Common myeloid progenitor, CD34-positive (primary cell): ENCODE measurements around the gene USF1.

Source experiments
- CTCF ChIA-PET: fragments of 350-600 bp; sonication (Branson Sonifier 250); formaldehyde crosslinking; loops from one replicate; lab custom pipeline; 2021; ENCODE audit warnings: antibody characterized with exemption; lab: Charles Lee
- POLR2A ChIA-PET: fragments of 350-600 bp; sonication (Branson Sonifier 250); formaldehyde crosslinking; loops from one replicate; lab custom pipeline; 2021; ENCODE audit warnings: antibody characterized with exemption; lab: Charles Lee
- DNase-seq, 3 donors: peaks; one replicate each; pipeline versions ENCODE4 v3.0.0 to v3.0.0-alpha.2; 2013
- H3K27ac ChIP-seq, 2 experiments: 1 replicate in 1 of 2; 2 replicates in 1 of 2; pipeline ENCODE4 v1.7.0; 2013; ENCODE audit warnings: inconsistent platforms in 2 of 2, low read length in 2 of 2, mild to moderate bottlenecking in 2 of 2, low read depth in 1 of 2, moderate library complexity in 1 of 2; ENCODE audit not compliant: severe bottlenecking in 2 of 2, insufficient read depth in 1 of 2, poor library complexity in 1 of 2
- H3K27me3 ChIP-seq, 5 experiments: replicated peaks in 2 of 5; 1 replicate in 3 of 5; 2 replicates in 2 of 5; pipeline versions ENCODE4 v1.6.1 to v1.7.0; 2013; ENCODE audit warnings: low read length in 4 of 5, mild to moderate bottlenecking in 2 of 5, moderate library complexity in 2 of 5, inconsistent platforms in 1 of 5; ENCODE audit not compliant: insufficient read depth in 5 of 5, control insufficient read depth in 4 of 5
- H3K36me3 ChIP-seq, 4 experiments: 1 replicate in 2 of 4; 2 replicates in 2 of 4; pipeline versions ENCODE4 v1.6.1 to v1.7.0; 2013; ENCODE audit warnings: low read length in 3 of 4, control low read depth in 1 of 4, mild to moderate bottlenecking in 1 of 4; ENCODE audit not compliant: control insufficient read depth in 4 of 4, insufficient read depth in 4 of 4
- H3K4me1 ChIP-seq, 4 experiments: 1 replicate in 3 of 4; 2 replicates in 1 of 4; pipeline versions ENCODE4 v1.6.1 to v1.7.1; 2013; ENCODE audit warnings: low read length in 3 of 4, mild to moderate bottlenecking in 3 of 4, control low read depth in 1 of 4, inconsistent platforms in 1 of 4, moderate library complexity in 1 of 4; ENCODE audit not compliant: control insufficient read depth in 4 of 4, insufficient read depth in 4 of 4; ENCODE audit errors: control extremely low read depth in 1 of 4
- H3K4me3 ChIP-seq, 7 experiments: 1 replicate in 4 of 7; 2 replicates in 3 of 7; pipeline versions ENCODE4 v1.5.1 to v1.7.0; 2013; ENCODE audit warnings: mild to moderate bottlenecking in 7 of 7, low read length in 6 of 7, moderate library complexity in 6 of 7, inconsistent platforms in 2 of 7, low read depth in 2 of 7, control low read depth in 1 of 7; ENCODE audit not compliant: insufficient read depth in 4 of 7, control insufficient read depth in 1 of 7; ENCODE audit errors: extremely low read depth in 1 of 7
- H3K9me3 ChIP-seq, 5 experiments: 1 replicate in 4 of 5; 2 replicates in 1 of 5; pipeline versions ENCODE4 v1.6.1 to v1.7.1; 2013; ENCODE audit warnings: low read length in 4 of 5, mild to moderate bottlenecking in 2 of 5, inconsistent platforms in 1 of 5, low read depth in 1 of 5, moderate library complexity in 1 of 5; ENCODE audit not compliant: control insufficient read depth in 4 of 5, insufficient read depth in 2 of 5; ENCODE audit errors: control extremely low read depth in 1 of 5
- whole genome bisulfite sequencing: methylation state at CpG from one replicate; pipeline ENCODE4 v1.1.5; 2013; ENCODE audit not compliant: insufficient coverage; 5-methylcytosine and 5-hydroxymethylcytosine counted together

USF1 gene

DNA sequence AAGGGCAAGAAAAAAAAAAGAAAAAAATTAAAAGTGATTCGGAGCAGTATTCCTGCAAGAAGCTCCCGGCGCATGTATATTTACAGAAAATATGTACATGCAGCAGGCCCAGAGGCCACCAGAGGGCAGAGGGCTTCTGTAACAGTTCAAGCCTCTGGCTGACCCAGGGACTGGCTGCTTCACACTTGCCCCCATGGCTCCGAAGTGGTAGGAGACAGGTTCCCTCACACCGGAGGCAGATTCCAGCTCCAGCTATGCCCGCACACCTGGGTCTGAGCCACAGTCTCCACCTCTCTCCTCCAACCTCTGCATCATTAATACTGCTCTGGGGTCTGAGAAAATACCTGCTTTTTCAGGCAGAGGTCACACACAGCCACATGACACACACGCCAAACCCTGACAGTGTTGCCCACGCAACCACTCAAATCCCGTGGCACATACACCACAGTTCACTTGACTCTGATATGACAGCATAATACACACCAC lies 26.2 kb upstream of the USF1 start:
- H3K36me3 ChIP-seq, result peaks cover 0 to 4% (median under 1%) of the 10 kb centered on the region in 4 experiments
- no peak overlapping the region for H3K27ac ChIP-seq
- CTCF ChIA-PET, result interaction anchor here (1.0 to 20.2 kb wide), 16 partner anchors 11 to 85 kb away, joined by 3 to 297 read pairs (median 7); partner anchors contain the start of genes DEDD, KLHDC9, NECTIN4 and TSTD1
- no peaks in the 10 kb centered on the region for H3K9me3 ChIP-seq
- POLR2A ChIA-PET, result interaction anchor here (0.6 to 4.4 kb wide), 4 partner anchors 25 to 127 kb away, joined by 3 to 53 read pairs (median 8); partner anchors contain the start of genes ADAMTS4, KLHDC9 and USF1
- H3K4me1 ChIP-seq, result peaks cover 12 to 67% (median 50%) of the 10 kb centered on the region in 4 experiments
- peak; percentile 71 to 75 (median 74) for DNase-seq
- H3K4me3 ChIP-seq, result no peak overlapping the region
- no peaks in the 10 kb centered on the region for H3K27me3 ChIP-seq
- WGBS, result 45% methylated on average over 9 of the region's 9 CpGs

DNA sequence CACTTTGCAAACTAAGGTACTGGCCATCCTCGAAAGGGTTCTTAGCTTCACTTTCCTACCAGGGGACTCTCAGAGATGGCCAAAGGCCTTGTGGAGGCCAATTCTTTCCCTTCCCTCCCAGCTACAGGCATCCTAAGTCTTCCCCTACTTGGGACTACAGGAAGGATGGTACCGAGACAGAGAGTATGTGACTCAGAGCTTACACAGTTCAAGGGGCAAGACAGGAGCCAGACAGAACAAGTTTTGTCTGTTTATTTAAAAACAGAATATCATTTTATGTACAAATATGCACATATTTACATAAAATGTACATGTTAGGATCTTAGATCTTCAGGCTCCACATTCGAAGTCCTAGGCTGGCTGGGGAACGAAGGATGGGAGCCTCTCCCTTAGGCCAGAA lies 25.0 kb upstream of the USF1 start:
- no peaks in the 10 kb centered on the region for H3K27me3 ChIP-seq
- DNase-seq, result no peak
- 100% methylated on average over 1 of the region's 4 CpGs for WGBS
- peak overlapping the region in 1 of 2 experiments; percentile 90 for H3K27ac ChIP-seq
- ChIA-PET CTCF (interaction anchor here (0.7 to 20.2 kb wide), 17 partner anchors 10 to 235 kb away, joined by 3 to 297 read pairs (median 4); partner anchors contain the start of genes DEDD, KLHDC9, TSTD1 and UFC1), POLR2A (interaction anchor here (1.0 to 4.4 kb wide), 3 partner anchors 25 to 41 kb away, joined by 3 to 53 read pairs (median 30); partner anchors contain the start of genes KLHDC9 and USF1)
- H3K4me1 ChIP-seq, result peaks cover 15 to 74% (median 56%) of the 10 kb centered on the region in 4 experiments
- peaks cover 2 to 8% (median 5%) of the 10 kb centered on the region in 4 experiments for H3K36me3 ChIP-seq
- H3K4me3 ChIP-seq, result no peak overlapping the region
- no peaks in the 10 kb centered on the region for H3K9me3 ChIP-seq

DNA sequence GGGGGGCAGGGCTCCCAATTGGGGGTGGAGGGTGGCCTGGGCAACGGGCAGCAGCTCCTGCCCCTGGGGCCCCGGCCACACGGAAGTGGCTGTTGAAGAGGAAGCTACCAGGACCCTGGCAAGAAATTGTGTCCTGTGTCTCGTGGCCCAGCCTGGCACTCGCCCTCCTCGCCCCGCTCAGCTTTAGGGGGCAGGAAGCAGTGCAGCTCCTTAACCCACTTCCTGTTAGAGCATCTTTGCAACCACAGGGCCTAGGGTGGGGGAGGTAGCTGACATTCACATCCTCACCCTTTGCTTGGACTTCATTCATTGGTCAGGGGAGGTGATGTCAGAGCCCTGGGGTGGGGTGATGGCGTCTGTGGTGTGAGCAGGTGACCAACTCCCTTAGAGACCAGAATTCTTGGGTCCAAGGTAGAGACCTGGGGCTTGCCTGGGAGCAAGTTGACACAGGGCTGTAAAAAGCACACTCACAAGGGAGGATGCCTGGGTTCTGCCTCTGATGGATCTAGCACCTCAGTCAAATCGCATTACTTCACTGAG lies 24.0 kb upstream of the USF1 start, which contains the start of gene ARHGAP30:
Gene ARHGAP30 (minus strand): TSS at position 161 of the 540 bp plus-strand sequence. CDS start 267 bp downstream, outside the sequence.
- Histone ChIP-seq H3K36me3 (peaks cover 4 to 11% (median 5%) of the 10 kb centered on the region in 4 experiments), H3K27ac (peak within 1 kb of the TSS; percentile 72 to 90), H3K9me3 (no peaks in the 10 kb centered on the region), H3K4me1 (peaks cover 15 to 74% (median 56%) of the 10 kb centered on the region in 4 experiments), H3K4me3 (peak within 1 kb of the TSS; percentile 32 to 94 (median 81)), H3K27me3 (no peaks in the 10 kb centered on the region)
- CTCF ChIA-PET, result interaction anchor here (1.0 to 20.2 kb wide), 12 partner anchors 9 to 107 kb away, joined by 3 to 297 read pairs (median 11); partner anchors contain the start of genes DEDD, F11R, KLHDC9 and TSTD1
- DNase-seq, result peak; percentile 84 to 97 (median 95)
- 9% methylated on average over 9 of the region's 9 CpGs for WGBS
- POLR2A ChIA-PET, result interaction anchor here (0.8 to 4.4 kb wide), 4 partner anchors 24 to 56 kb away, joined by 3 to 53 read pairs (median 18); partner anchors contain the start of genes KLHDC9 and USF1

DNA sequence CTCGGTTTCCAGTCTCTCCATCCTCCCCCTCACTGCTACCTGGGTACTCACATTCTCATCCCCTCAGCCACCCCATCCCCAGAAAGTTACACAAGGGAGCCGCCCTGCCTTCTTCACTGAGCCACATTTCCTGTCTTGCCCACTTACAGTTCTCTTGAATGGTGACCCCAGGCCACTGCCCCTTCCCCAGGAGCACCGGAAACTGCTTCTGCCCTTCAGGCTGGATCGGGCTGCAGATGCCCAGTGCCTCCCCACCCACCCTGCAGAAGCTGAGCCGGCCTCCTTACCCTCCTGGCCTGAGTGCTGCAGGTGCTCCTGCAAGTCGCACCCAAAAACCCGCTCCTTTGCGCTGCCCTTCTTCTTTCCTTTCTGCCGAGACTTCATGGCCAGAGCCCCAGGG lies 23.5 kb upstream of the USF1 start:
- ChIA-PET CTCF (interaction anchor here (1.0 to 20.2 kb wide), 8 partner anchors 14 to 88 kb away, joined by 4 to 297 read pairs (median 81); partner anchors contain the start of genes DEDD, F11R, KLHDC9 and TSTD1), POLR2A (interaction anchor here (0.8 to 4.4 kb wide), 3 partner anchors 23 to 56 kb away, joined by 5 to 53 read pairs (median 30); partner anchors contain the start of genes KLHDC9 and USF1)
- H3K36me3 ChIP-seq, result peaks cover 4 to 11% (median 7%) of the 10 kb centered on the region in 4 experiments
- no peaks in the 10 kb centered on the region for H3K9me3 ChIP-seq
- 2% methylated on average over 8 of the region's 9 CpGs for WGBS
- no peak for DNase-seq
- peaks cover 15 to 72% (median 56%) of the 10 kb centered on the region in 4 experiments for H3K4me1 ChIP-seq
- peak overlapping the region; percentile 32 to 94 (median 81) for H3K4me3 ChIP-seq
- peak overlapping the region; percentile 72 to 90 for H3K27ac ChIP-seq
- no peaks in the 10 kb centered on the region for H3K27me3 ChIP-seq

DNA sequence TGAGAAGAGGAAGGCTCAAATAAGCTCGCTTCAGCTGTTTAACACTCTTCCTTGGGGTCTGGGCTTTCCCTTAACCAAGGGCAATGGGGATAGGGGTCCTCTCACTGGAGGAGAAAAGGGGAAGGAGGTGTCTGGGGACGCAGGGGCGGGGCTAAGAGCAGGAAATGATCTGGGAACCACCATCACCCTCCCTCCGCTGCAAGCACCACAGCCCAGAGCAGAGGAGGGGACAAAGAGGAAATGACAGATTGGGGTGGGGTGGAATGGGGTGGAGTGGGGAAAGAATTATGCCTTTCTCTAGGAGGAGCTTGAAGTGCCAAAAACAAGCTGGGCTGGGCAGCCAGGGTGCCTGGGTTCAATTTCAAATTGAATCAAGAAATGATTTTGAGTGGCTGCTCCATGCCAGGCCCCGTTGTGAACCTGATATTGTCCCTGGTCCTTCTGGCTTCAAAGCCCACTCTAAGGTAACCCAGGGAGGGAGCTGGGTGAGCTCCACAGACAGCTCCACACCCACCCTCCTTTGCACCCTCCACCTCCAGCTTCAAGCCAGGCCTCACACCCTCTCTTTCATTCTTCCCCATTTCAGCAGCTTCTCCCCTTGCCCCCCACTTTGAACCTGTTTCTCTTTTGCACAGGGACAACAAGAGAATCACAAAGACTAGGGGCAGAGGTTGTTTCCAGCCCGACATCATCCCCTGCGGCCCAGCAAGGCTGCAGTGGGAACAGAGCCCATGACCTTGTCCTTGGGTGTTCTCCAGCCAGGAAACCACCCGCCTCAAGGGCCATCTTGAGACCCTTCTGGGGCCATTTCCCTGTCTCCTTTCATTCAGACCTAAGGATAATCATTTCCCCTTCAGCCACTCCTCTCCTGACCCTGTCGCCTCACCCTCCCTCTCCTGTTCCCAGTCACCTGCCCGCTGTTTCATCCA lies 22.8 kb upstream of the USF1 start:
- ChIA-PET POLR2A (interaction anchor here (0.8 to 4.4 kb wide), 6 partner anchors 22 to 177 kb away, joined by 3 to 53 read pairs (median 4); partner anchors contain the start of genes KLHDC9 and USF1), CTCF (interaction anchor here (0.8 to 20.2 kb wide), 14 partner anchors 9 to 72 kb away, joined by 3 to 297 read pairs (median 5); partner anchors contain the start of genes KLHDC9, TSTD1 and USF1)
- peak; percentile 94 to 98 (median 97) for DNase-seq
- H3K4me1 ChIP-seq, result peaks cover 15 to 66% (median 55%) of the 10 kb centered on the region in 4 experiments
- WGBS, result 5% methylated on average over 7 of the region's 10 CpGs
- peak overlapping the region; percentile 72 to 90 for H3K27ac ChIP-seq
- H3K27me3 ChIP-seq, result no peaks in the 10 kb centered on the region
- no peaks in the 10 kb centered on the region for H3K9me3 ChIP-seq
- H3K4me3 ChIP-seq, result peak overlapping the region; percentile 32 to 94 (median 81)
- peaks cover 4 to 11% (median 8%) of the 10 kb centered on the region in 4 experiments for H3K36me3 ChIP-seq

DNA sequence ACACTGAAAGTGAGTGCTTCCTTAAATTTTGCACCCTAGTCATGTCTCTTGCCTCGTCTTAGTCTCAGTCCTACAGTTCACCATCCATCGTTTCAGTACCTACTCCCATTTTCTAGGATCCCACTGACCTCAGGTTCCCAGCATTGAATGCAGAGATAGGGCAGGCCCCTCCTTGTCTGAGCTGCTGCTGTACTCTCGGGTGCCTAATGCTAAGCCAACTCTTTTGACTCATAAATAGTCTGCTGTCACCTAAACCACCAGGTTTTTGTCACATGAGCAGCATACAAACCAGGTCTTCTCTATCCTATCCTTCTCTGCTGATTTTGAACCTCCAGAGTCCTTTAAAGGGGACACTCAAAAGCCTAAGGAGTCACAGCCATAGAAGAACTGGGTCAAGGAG lies 20.9 kb upstream of the USF1 start:
- DNase-seq, result peak in 1 of 3 donors; percentile 15
- H3K27ac ChIP-seq, result peak overlapping the region; percentile 14 to 46
- H3K27me3 ChIP-seq, result no peaks in the 10 kb centered on the region
- H3K36me3 ChIP-seq, result peaks cover 4 to 17% (median 11%) of the 10 kb centered on the region in 4 experiments
- H3K4me1 ChIP-seq, result peaks cover 15 to 50% (median 46%) of the 10 kb centered on the region in 4 experiments
- CTCF ChIA-PET, result interaction anchor here (0.7 to 13.6 kb wide), 3 partner anchors 24 to 114 kb away, joined by 3 to 166 read pairs (median 73); partner anchors contain the start of genes TSTD1 and USF1
- POLR2A ChIA-PET, result no interaction called here
- H3K4me3 ChIP-seq, result peak overlapping the region in 1 of 7 experiments; percentile 42
- no peaks in the 10 kb centered on the region for H3K9me3 ChIP-seq
- WGBS, result 76% methylated on average over 3 of the region's 3 CpGs
